Activated CD8-positive, alpha-beta memory T cell treated with anti-CD3 and anti-CD28 coated beads for 4 hours (primary cell): ENCODE data around the gene SIGLEC1.

Source experiments
- DNase-seq, 2 donors: peaks; one replicate each; pipeline ENCODE4 v3.0.0-alpha.2; 2020; ENCODE audit warnings: low read depth in 2 of 2

SIGLEC1 gene

GRCh38 chr20:3712279-3712873 lies at the start of gene SIGLEC1:
SIGLEC1 (minus strand) TSS chr20:3712600; CDS start chr20:3707128, 5,472 bp downstream.
- DNase-seq: no peak

DNA sequence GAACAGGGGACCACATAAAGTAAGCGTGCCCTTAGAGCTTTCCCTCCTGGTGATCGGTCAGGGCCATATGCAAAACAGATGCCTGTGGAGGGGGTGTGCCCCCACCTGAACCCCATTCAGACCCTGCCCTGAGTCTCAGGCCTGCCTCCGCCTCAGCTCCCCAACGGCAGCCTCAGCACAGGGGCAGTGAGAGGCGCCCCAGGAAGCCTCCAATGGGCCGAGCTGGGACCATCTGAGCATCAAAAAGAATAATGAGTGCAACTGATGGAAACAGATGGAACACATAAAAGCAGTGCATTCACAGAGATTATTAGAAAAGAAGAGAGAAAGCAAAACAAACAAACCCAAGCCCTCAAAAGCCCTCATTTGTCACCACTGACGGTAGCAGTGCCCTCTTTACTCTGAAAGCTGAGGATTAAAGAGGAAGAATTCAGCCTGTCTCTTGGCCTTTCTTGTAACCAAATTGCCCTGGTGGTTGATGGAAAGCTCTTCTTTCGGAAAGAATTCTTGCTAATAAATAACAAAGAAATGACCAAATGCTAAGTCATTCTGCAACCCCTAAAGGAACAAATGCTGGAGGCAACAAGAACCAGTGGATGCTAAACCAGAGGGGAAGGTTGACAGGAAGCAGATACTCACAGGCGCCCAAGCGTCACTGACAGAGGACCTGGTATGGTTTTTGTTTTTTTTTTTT lies 48.4 kb upstream of the SIGLEC1 start:
- no peak for DNase-seq

GRCh38 chr20:3759884-3760283 lies 47.5 kb upstream of the SIGLEC1 start:
- DNase-seq: no peak

- no peak for DNase-seq
These were observed 47.0 kb upstream of the SIGLEC1 start for GRCh38 chr20:3759316-3759823.

DNA sequence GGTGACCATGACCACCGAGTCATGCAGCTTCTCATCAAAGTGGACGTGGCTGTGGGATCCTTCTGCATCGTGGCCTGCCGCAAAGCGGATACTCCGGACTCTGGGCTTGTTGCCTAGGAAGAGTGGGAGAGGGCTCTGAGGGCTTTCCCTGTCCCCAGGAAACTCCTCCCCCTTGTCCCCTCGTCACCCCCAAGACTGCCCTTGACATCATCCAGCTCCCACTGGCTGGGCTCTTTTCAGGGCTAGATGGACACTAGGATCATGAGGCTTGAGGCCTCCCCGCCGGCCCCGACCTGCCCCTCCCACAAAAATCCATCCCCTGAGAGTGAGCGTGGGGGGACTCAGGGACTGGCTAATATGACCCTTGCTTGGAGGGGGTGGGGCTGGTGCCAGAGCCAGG lies 46.2 kb upstream of the SIGLEC1 start:
- DNase-seq: no peak

DNA sequence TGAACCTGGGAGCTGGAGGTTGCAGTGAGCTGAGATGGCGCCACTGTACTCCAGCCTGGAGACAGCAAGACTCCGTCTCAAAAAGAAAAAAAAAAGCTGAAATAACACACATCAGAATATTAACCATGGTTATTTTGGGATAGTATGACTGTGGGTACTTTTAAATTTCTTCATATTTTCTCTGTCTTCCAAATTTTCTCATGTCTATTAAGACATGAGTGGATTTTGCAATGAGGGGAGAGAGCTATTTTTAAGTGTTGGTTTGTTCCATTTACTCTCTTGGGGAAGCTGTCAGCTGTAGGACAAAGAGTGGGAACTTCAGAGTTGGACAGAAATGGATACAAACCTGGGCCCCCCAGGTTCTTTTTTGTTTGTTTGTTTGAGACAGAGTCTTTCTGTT lies 44.9 kb upstream of the SIGLEC1 start:
- no peak for DNase-seq

DNA sequence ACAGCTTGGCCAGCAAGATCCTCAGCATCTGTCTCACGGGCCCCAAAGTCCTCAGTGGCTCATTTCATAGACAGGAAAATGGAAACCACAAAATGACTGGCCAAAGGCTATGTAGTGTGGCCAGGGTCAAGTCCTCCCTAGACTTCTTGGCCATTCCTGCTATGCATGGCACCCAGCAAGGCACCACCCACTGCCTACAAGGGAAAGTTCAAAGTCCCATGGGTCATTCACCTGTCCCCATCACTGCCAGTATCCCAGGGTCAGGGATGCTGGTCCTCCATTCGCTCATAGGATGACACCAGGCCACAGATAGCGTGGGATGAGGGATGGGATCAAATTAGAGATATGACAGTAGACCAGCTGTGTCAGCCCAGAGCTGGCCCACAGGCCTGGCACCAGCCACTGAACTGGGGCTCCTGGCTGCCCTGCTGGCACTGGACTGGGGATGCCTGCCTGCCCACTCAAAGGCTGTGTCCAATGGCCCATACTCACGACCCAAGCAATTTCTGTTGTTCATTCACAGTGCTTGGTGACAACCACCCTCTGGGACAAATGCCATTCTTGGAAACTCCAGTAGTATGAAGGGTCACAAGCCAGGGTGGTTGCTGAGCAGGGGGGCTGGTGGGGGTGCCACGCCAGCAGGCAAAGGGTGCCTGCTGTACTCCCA lies 43.5 kb upstream of the SIGLEC1 start:
- DNase-seq: no peak

DNA sequence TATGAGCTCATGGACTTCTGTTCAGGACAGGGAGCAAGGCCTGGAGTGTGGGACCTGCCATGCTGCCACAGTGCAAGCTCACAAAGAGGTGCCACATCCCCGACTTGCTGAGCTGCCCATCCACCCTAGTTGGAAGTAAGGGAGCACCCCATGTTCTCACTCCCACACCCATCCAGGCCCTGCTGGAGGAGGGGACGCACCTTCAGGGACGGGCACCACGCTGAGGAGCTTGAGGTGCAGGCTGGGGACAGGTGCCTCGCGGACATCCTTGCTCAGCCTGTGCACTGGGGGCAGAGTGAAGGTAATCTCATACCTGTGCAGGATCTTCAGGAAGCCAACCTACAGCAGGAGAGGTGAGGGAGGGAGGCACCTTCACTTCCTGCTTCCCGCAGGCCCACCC lies 42.9 kb upstream of the SIGLEC1 start:
- DNase-seq: no peak

- DNase-seq: no peak
These were observed 41.9 kb upstream of the SIGLEC1 start for GRCh38 chr20:3754276-3754630.

DNA sequence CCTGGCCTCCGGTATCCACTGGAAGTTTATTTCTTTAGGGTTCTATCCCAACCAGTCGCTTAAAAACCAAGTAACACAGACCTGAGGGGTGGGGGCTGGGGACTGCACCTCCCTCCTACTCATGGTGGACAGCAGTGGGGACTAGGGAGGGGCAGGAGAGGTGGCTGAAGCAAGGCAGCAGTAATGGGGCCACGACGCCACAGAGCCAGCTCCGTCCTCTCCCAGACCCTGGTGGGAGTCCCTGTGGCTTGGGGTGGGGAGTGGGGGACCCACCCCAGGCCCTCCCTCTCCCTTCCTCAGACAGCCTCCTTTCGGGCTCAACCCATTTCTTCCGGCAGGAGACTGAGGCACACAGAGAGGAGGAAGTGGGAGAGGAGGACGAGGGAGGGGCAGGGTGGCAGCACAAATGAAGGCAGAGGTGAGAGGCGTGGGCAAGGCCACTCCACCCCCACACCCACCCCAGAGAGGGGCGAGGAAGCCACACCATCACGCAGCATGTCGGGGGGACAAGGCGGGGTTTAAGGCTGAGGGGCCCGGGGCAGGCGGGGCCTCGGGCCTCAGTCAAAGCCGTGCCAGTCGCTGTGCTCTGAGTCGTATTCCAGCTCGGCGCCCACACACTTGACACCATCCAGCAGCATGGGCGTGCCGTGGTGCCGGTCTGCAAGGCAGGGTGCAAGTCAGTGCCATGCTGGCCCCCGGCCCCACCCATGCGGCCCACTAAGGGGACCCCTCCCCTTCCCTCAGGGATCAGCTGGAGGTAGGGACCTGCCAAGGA lies 41.3 kb upstream of the SIGLEC1 start:
- no peak for DNase-seq

GRCh38 chr20:3753098-3753497 lies 40.7 kb upstream of the SIGLEC1 start:
- DNase-seq: peak in 1 of 2 donors; percentile 37

GRCh38 chr20:3752386-3752759 lies 40.0 kb upstream of the SIGLEC1 start:
- no peak for DNase-seq

GRCh38 chr20:3751675-3752385 lies 39.4 kb upstream of the SIGLEC1 start:
- DNase-seq: no peak

DNA sequence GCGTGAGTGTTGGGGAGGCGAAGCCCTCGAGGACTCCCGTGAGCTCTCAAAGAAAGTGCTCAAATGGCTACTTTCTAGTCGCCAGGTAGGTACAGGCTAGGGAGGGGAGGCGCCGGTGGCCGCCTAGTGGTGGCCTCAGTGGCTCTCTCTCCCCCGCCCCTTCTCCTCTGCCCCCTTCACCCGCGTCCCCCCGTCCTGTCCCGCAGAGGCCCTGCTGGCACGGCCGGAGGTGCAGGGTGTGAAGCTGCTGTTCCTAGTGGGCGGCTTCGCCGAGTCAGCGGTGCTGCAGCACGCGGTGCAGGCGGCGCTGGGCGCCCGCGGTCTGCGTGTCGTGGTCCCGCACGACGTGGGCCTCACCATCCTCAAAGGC lies 38.9 kb upstream of the SIGLEC1 start:
- no peak for DNase-seq

DNA sequence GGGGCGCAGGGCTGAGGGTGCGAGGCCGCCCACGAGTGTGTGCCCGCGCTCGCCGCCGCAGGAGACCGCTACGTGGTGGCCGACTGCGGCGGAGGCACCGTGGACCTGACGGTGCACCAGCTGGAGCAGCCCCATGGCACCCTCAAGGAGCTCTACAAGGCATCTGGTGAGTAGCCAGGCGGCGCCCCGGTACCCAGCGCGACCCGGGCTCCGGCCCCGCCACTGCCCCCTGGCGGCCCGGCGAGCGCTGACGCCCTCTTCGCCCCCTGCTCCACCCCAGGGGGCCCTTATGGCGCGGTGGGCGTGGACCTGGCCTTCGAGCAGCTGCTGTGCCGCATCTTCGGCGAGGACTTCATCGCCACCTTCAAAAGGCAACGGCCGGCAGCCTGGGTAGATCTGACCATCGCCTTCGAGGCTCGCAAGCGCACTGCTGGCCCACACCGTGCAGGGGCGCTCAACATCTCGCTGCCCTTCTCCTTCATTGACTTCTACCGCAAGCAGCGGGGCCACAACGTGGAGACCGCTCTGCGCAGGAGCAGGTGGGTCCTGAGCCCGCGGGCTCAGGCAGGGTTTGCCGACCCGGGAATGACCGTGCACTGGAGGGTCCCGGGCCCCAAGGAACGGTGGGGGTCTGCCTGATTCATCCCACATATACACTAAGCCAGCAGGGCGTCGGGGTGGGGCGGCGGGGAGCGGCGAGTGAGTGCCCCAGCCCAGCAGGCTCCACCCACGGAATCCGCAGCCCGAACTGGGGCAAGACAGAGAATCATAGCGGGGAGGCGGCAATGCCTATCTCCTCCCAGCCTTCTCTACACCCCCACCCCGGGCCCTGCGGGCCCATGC lies 37.5 kb upstream of the SIGLEC1 start:
- no peak for DNase-seq

- DNase-seq: no peak
These were observed 36.8 kb upstream of the SIGLEC1 start for GRCh38 chr20:3749087-3749688.

GRCh38 chr20:3748073-3748472 lies 35.7 kb upstream of the SIGLEC1 start:
- DNase-seq: no peak

GRCh38 chr20:3747471-3747870 lies 35.1 kb upstream of the SIGLEC1 start:
- no peak for DNase-seq

GRCh38 chr20:3745686-3746173 lies 33.3 kb upstream of the SIGLEC1 start:
- no peak for DNase-seq
